ENCODE data around the gene MAPK8IP2. TPM values are rescaled to one million over a fixed set of nuclear protein-coding genes. Genes with fewer than 3 reads are reported as not detected.

The MAPK8IP2 gene
- polyA plus RNA-seq, 1 donor (not counting 4 experiments of a cell fraction or from before 2014, with no cell fraction given), result 0.29 TPM

- FAIRE-seq, result no peak
- TF ChIP-seq EZH2 (IDR thresholded peaks at IDR 0.05; ENCODE audit: low read length), result no peak
- TF ChIP-seq CTCF (optimal IDR thresholded peaks at IDR 0.05 in 1 of 3, IDR thresholded peaks at IDR 0.05 in 1 of 3, conservative IDR thresholded peaks at IDR 0.05 in 1 of 3; ENCODE audit: extremely low read depth in 1 of 3, insufficient read depth in 2 of 3, low read length in 3 of 3), result no peak
- Histone ChIP-seq H3K4me2 (ENCODE audit: control insufficient read depth, extremely low read depth, insufficient read depth, low read depth, low read length) (no peak within 1 kb of the TSS), H2AFZ (ENCODE audit: control insufficient read depth, low read length) (no peak within 1 kb of the TSS), H3K9me1 (ENCODE audit: control insufficient read depth, extremely low read depth, insufficient read depth, low read length) (no peaks in the 10 kb centered on the region), H3K4me3 (ENCODE audit: control insufficient read depth in 2 of 3, extremely low read depth in 1 of 3, insufficient read depth in 2 of 3, low read depth in 1 of 3, low read length in 3 of 3) (no peak within 1 kb of the TSS), H4K20me1 (ENCODE audit: control insufficient read depth, extremely low read depth, insufficient read depth, low read length) (no peaks in the 10 kb centered on the region), H3K27ac (ENCODE audit: control insufficient read depth, insufficient read depth, low read length) (no peak within 1 kb of the TSS), H3K9ac (ENCODE audit: control insufficient read depth, extremely low read depth, insufficient read depth, low read length) (no peak within 1 kb of the TSS), H3K9me3 (ENCODE audit: control insufficient read depth, low read depth, low read length) (no peaks in the 10 kb centered on the region), H3K36me3 (ENCODE audit: control insufficient read depth in 2 of 2, extremely low read depth in 1 of 2, insufficient read depth in 2 of 2, low read length in 2 of 2) (peaks cover 10 to 11% of the 10 kb centered on the region in 2 experiments), H3K79me2 (ENCODE audit: control insufficient read depth, insufficient read depth, low read length) (peaks cover 11% of the 10 kb centered on the region), H3K27me3 (ENCODE audit: control insufficient read depth, extremely low read depth, insufficient read depth, low read length) (no peaks in the 10 kb centered on the region), H3K4me1 (ENCODE audit: control insufficient read depth, extremely low read depth, insufficient read depth, low read length) (peaks cover 7% of the 10 kb centered on the region)
- DNase-seq (ENCODE audit: low read depth, low spot score), result no peak
- dilution Hi-C loops (cut with MboI; ENCODE audit: extremely low pct_ligation_motif_present, low sequenced_read_pairs), result no loop called here
These were observed 22.4 kb upstream of the MAPK8IP2 start, which contains the start of gene CPT1B for GRCh38 chr22:50577987-50578775. Gene CPT1B, minus strand, starts transcription at chr22:50578427. Its CDS starts 512 bp downstream, at chr22:50577915.

GRCh38 chr22:50578776-50579310 is 21.8 kb upstream of the MAPK8IP2 start:
- peaks cover 15% of the 10 kb centered on the region for H3K79me2 ChIP-seq (ENCODE audit: control insufficient read depth, insufficient read depth, low read length)
- FAIRE-seq (no peak), DNase-seq (ENCODE audit: low read depth, low spot score) (no peak)
- TF ChIP-seq EZH2 (IDR thresholded peaks at IDR 0.05; ENCODE audit: low read length) (no peak), CTCF (optimal IDR thresholded peaks at IDR 0.05 in 1 of 3, IDR thresholded peaks at IDR 0.05 in 1 of 3, conservative IDR thresholded peaks at IDR 0.05 in 1 of 3; ENCODE audit: extremely low read depth in 1 of 3, insufficient read depth in 2 of 3, low read length in 3 of 3) (no peak)
- H3K27me3 ChIP-seq (ENCODE audit: control insufficient read depth, extremely low read depth, insufficient read depth, low read length), result no peaks in the 10 kb centered on the region
- H3K4me1 ChIP-seq (ENCODE audit: control insufficient read depth, extremely low read depth, insufficient read depth, low read length), result peaks cover 11% of the 10 kb centered on the region
- H3K9me1 ChIP-seq (ENCODE audit: control insufficient read depth, extremely low read depth, insufficient read depth, low read length), result no peaks in the 10 kb centered on the region
- H3K4me2 ChIP-seq (ENCODE audit: control insufficient read depth, extremely low read depth, insufficient read depth, low read depth, low read length), result no peak overlapping the region
- no peak overlapping the region for H3K27ac ChIP-seq (ENCODE audit: control insufficient read depth, insufficient read depth, low read length)
- no peaks in the 10 kb centered on the region for H3K9me3 ChIP-seq (ENCODE audit: control insufficient read depth, low read depth, low read length)
- no peaks in the 10 kb centered on the region for H4K20me1 ChIP-seq (ENCODE audit: control insufficient read depth, extremely low read depth, insufficient read depth, low read length)
- H3K36me3 ChIP-seq (ENCODE audit: control insufficient read depth in 2 of 2, extremely low read depth in 1 of 2, insufficient read depth in 2 of 2, low read length in 2 of 2), result peaks cover 8 to 11% of the 10 kb centered on the region in 2 experiments
- dilution Hi-C loops (cut with MboI; ENCODE audit: extremely low pct_ligation_motif_present, low sequenced_read_pairs), result no loop called here
- H3K9ac ChIP-seq (ENCODE audit: control insufficient read depth, extremely low read depth, insufficient read depth, low read length), result no peak overlapping the region
- H3K4me3 ChIP-seq (ENCODE audit: control insufficient read depth in 2 of 3, extremely low read depth in 1 of 3, insufficient read depth in 2 of 3, low read depth in 1 of 3, low read length in 3 of 3), result no peak overlapping the region
- no peak overlapping the region for H2AFZ ChIP-seq (ENCODE audit: control insufficient read depth, low read length)

All from keratinocyte (primary cell).